Measurements from ENCODE around the gene OR8G5.

DNA sequence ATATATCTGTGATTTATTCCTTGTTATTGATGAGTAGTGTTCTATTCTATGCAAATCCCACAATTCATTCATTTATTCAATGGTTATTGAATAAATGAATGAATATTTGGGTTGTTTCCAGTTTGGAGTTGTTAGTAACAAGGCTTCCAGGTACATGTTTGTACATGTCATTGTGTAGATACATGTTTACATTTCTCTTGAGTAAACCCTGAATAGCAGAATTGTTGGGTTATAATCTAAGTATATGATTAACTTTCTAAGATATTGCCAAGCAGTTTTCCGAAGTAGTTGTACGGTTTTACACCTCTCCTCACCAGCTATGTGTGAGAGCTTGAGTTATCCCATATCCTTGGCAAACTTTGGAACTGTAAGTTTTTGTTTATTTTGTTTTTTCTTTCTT is 33.8 kb upstream of the OR8G5 start:
- no peak for TF ChIP-seq EZH2 (IDR thresholded peaks at IDR 0.05; ENCODE audit: insufficient read depth, low read length)
- TF ChIP-seq, protein P1, sequence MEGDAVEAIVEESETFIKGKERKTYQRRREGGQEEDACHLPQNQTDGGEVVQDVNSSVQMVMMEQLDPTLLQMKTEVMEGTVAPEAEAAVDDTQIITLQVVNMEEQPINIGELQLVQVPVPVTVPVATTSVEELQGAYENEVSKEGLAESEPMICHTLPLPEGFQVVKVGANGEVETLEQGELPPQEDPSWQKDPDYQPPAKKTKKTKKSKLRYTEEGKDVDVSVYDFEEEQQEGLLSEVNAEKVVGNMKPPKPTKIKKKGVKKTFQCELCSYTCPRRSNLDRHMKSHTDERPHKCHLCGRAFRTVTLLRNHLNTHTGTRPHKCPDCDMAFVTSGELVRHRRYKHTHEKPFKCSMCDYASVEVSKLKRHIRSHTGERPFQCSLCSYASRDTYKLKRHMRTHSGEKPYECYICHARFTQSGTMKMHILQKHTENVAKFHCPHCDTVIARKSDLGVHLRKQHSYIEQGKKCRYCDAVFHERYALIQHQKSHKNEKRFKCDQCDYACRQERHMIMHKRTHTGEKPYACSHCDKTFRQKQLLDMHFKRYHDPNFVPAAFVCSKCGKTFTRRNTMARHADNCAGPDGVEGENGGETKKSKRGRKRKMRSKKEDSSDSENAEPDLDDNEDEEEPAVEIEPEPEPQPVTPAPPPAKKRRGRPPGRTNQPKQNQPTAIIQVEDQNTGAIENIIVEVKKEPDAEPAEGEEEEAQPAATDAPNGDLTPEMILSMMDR (IDR thresholded peaks at IDR 0.05; ENCODE audit: insufficient read depth, low read depth, low read length), result no peak
